ENCODE results near the gene SPATC1L.
"Not testable (repeated sequence)": the region's sequence is repeated elsewhere in the genome, so short reads cannot be mapped to it uniquely, and the experiment has no call there.

The SPATC1L gene

GRCh38 chr21:46199436-46200373, 15.4 kb upstream of the SPATC1L start:
- no peak for DNase-seq (ENCODE audit: low spot score)

GRCh38 chr21:46196733-46197132, 12.5 kb upstream of the SPATC1L start:
- no peak for DNase-seq (ENCODE audit: low spot score)

GRCh38 chr21:46195595-46196195, 11.4 kb upstream of the SPATC1L start:
- no peak for DNase-seq (ENCODE audit: low spot score)

GRCh38 chr21:46194374-46195334, 10.4 kb upstream of the SPATC1L start:
- DNase-seq (ENCODE audit: low spot score): no peak

- DNase-seq (ENCODE audit: low spot score): no peak
Observed at GRCh38 chr21:46193829-46194373, 9.6 kb upstream of the SPATC1L start.

GRCh38 chr21:46191686-46192575, 7.7 kb upstream of the SPATC1L start:
- no peak for DNase-seq (ENCODE audit: low spot score)

- DNase-seq (ENCODE audit: low spot score): peak; percentile 19
Observed at GRCh38 chr21:46191257-46191685, 7.0 kb upstream of the SPATC1L start.

GRCh38 chr21:46190491-46191131, 6.4 kb upstream of the SPATC1L start:
- DNase-seq (ENCODE audit: low spot score): no peak

- DNase-seq (ENCODE audit: low spot score): no peak
Observed at GRCh38 chr21:46189959-46190490, 5.8 kb upstream of the SPATC1L start.

GRCh38 chr21:46189213-46189958, 5.1 kb upstream of the SPATC1L start:
- no peak for DNase-seq (ENCODE audit: low spot score)

- peak; percentile 39 for DNase-seq (ENCODE audit: low spot score)
Observed at GRCh38 chr21:46188226-46189212, 4.3 kb upstream of the SPATC1L start.

- DNase-seq (ENCODE audit: low spot score): no peak
Observed at GRCh38 chr21:46187814-46188213, 3.6 kb upstream of the SPATC1L start.

- no peak for DNase-seq (ENCODE audit: low spot score)
Observed at GRCh38 chr21:46187261-46187660, 3.0 kb upstream of the SPATC1L start.

- DNase-seq (ENCODE audit: low spot score): no peak
Observed at GRCh38 chr21:46185716-46186115, 1.5 kb upstream of the SPATC1L start.

GRCh38 chr21:46184625-46185555, 631 bp upstream of the SPATC1L start:
- DNase-seq (ENCODE audit: low spot score): no peak

GRCh38 chr21:46183337-46183909, 836 bp downstream of the SPATC1L start:
- not testable (repeated sequence) for DNase-seq (ENCODE audit: low spot score)

Measured in RKO (cell line).